Loucy (cell line): ENCODE data around the gene NOS1.

Experiments used
- H2AFZ ChIP-seq: fragments of 200-600 bp; sonication (generic); 2 replicates; pipeline ENCODE4 v1.6.0; 2016; ENCODE audit warnings: antibody characterized with exemption, mild to moderate bottlenecking, low read length, moderate library complexity
- H3F3A ChIP-seq: fragments of 200-600 bp; 2 replicates; pipeline ENCODE4 v1.6.0; 2016; ENCODE audit warnings: antibody characterized with exemption, low read depth, mild to moderate bottlenecking
- H3K27me3 ChIP-seq: fragments of 200-600 bp; sonication (generic); 2 replicates; pipeline ENCODE4 v1.6.1; 2014; ENCODE audit warnings: low read length, mild to moderate bottlenecking; ENCODE audit not compliant: insufficient read depth, poor library complexity, severe bottlenecking
- H3K36me3 ChIP-seq: fragments of 200-600 bp; sonication (generic); 2 replicates; pipeline ENCODE4 v1.6.1; 2016; ENCODE audit warnings: low read length; ENCODE audit not compliant: insufficient read depth
- H3K4me1 ChIP-seq: fragments of 200-600 bp; sonication (generic); 2 replicates; pipeline ENCODE4 v1.5.1; 2014; ENCODE audit warnings: low read length, mild to moderate bottlenecking; ENCODE audit not compliant: insufficient read depth, poor library complexity, severe bottlenecking
- H3K4me2 ChIP-seq: fragments of 200-600 bp; sonication (generic); 2 replicates; pipeline ENCODE4 v1.6.0; 2014; ENCODE audit warnings: antibody characterized with exemption, low read length, low read depth, mild to moderate bottlenecking; ENCODE audit not compliant: poor library complexity, severe bottlenecking
- H3K4me3 ChIP-seq: fragments of 200-600 bp; sonication (generic); 2 replicates; pipeline ENCODE4 v1.5.1; 2014; ENCODE audit warnings: low read length, mild to moderate bottlenecking, mixed read lengths; ENCODE audit not compliant: poor library complexity, severe bottlenecking
- H3K79me2 ChIP-seq: fragments of 200-600 bp; sonication (generic); 2 replicates; pipeline ENCODE4 v1.6.1; 2014; ENCODE audit warnings: low read length; ENCODE audit not compliant: insufficient read depth
- H3K9ac ChIP-seq: fragments of 200-600 bp; sonication (generic); 2 replicates; pipeline ENCODE4 v1.6.0; 2014; ENCODE audit warnings: mild to moderate bottlenecking, low read depth, low read length, moderate library complexity; ENCODE audit not compliant: poor library complexity, severe bottlenecking
- H3K9me2 ChIP-seq: fragments of 200-600 bp; sonication (generic); replicated peaks from 2 replicates; pipeline ENCODE4 v1.6.1; 2016; ENCODE audit warnings: low read depth, low read length, mixed read lengths
- H3K9me3 ChIP-seq: fragments of 200-600 bp; sonication (generic); 2 replicates; pipeline ENCODE4 v1.6.1; 2014; ENCODE audit warnings: mild to moderate bottlenecking, antibody characterized with exemption, low read length, low read depth; ENCODE audit not compliant: insufficient read depth
- H4K20me1 ChIP-seq: fragments of 200-600 bp; sonication (generic); 2 replicates; pipeline ENCODE4 v1.6.0; 2014; ENCODE audit warnings: antibody characterized with exemption, low read length, mild to moderate bottlenecking; ENCODE audit not compliant: insufficient read depth, poor library complexity, severe bottlenecking
- CTCF ChIP-seq: fragments of 200-600 bp; sonication (generic); conservative IDR thresholded peaks from 2 replicates; pipeline ENCODE4 v1.5.1; 2014; ENCODE audit warnings: mild to moderate bottlenecking, antibody characterized with exemption, low read length
- EZH2phosphoT487 ChIP-seq: fragments of 200-600 bp; IDR thresholded peaks from 2 replicates; pipeline ENCODE4 v1.6.1; 2018; ENCODE audit warnings: antibody characterized with exemption, mild to moderate bottlenecking, moderate library complexity, borderline replicate concordance

NOS1 gene

GRCh38 chr12:117162633-117163032 lies 198.8 kb downstream of the NOS1 start:
- no peaks in the 10 kb centered on the region for H3K4me1 ChIP-seq
- H3F3A ChIP-seq, result no peaks in the 10 kb centered on the region
- TF ChIP-seq CTCF, result no peak
- no peak for TF ChIP-seq EZH2phosphoT487
- no peaks in the 10 kb centered on the region for H3K9me2 ChIP-seq
- no peaks in the 10 kb centered on the region for H3K9me3 ChIP-seq
- peaks cover 93% of the 10 kb centered on the region; the same call in 1 of the 2 replicates for H3K36me3 ChIP-seq
- H3K27me3 ChIP-seq, result no peaks in the 10 kb centered on the region
- H2AFZ ChIP-seq, result no peak overlapping the region
- H3K4me3 ChIP-seq, result no peak overlapping the region
- no peaks in the 10 kb centered on the region for H4K20me1 ChIP-seq
- H3K79me2 ChIP-seq, result no peaks in the 10 kb centered on the region
- no peak overlapping the region for H3K9ac ChIP-seq
- H3K4me2 ChIP-seq, result no peak overlapping the region

GRCh38 chr12:117162167-117162539 lies 199.3 kb downstream of the NOS1 start:
- Histone ChIP-seq H3K27me3 (no peaks in the 10 kb centered on the region), H3K4me3 (no peak overlapping the region), H2AFZ (no peak overlapping the region), H3K36me3 (peaks cover 93% of the 10 kb centered on the region; the same call in 1 of the 2 replicates), H3K9ac (no peak overlapping the region), H3K9me3 (no peaks in the 10 kb centered on the region), H4K20me1 (no peaks in the 10 kb centered on the region), H3K79me2 (no peaks in the 10 kb centered on the region), H3K4me2 (no peak overlapping the region), H3F3A (no peaks in the 10 kb centered on the region), H3K9me2 (no peaks in the 10 kb centered on the region), H3K4me1 (no peaks in the 10 kb centered on the region)
- TF ChIP-seq CTCF (no peak), EZH2phosphoT487 (no peak)

GRCh38 chr12:117161460-117162166 lies 199.8 kb downstream of the NOS1 start:
- H3K9me2 ChIP-seq, result no peaks in the 10 kb centered on the region
- H2AFZ ChIP-seq, result no peak overlapping the region
- no peaks in the 10 kb centered on the region for H3K27me3 ChIP-seq
- H3K4me3 ChIP-seq, result no peak overlapping the region
- H3K4me1 ChIP-seq, result no peaks in the 10 kb centered on the region
- no peaks in the 10 kb centered on the region for H4K20me1 ChIP-seq
- H3K4me2 ChIP-seq, result no peak overlapping the region
- peaks cover 93% of the 10 kb centered on the region; the same call in 1 of the 2 replicates for H3K36me3 ChIP-seq
- H3K9me3 ChIP-seq, result no peaks in the 10 kb centered on the region
- no peaks in the 10 kb centered on the region for H3F3A ChIP-seq
- H3K79me2 ChIP-seq, result no peaks in the 10 kb centered on the region
- no peak overlapping the region for H3K9ac ChIP-seq
- no peak for TF ChIP-seq EZH2phosphoT487
- TF ChIP-seq CTCF, result no peak
